IMR-90 (cell line): ENCODE data around the gene HNRNPU.

Experiments
- BHLHE40 ChIP-seq: fragments of 150-350 bp; IDR thresholded peaks from 2 replicates; pipeline ENCODE4 v1.6.1; 2016; ENCODE audit warnings: mild to moderate bottlenecking, low read depth, low read length
- CEBPB ChIP-seq: IDR thresholded peaks from 2 replicates; pipeline ENCODE4 v1.6.1; 2012; ENCODE audit warnings: low read depth, low read length, improper control_type of control experiment
- CHD1 ChIP-seq: IDR thresholded peaks from 2 replicates; pipeline ENCODE4 v1.6.1; 2012; ENCODE audit warnings: low read depth, low read length, improper control_type of control experiment
- FOS ChIP-seq: fragments of 150-350 bp; IDR thresholded peaks from 2 replicates; pipeline ENCODE4 v1.6.1; 2016; ENCODE audit warnings: low read depth, low read length
- MAFK ChIP-seq: IDR thresholded peaks from 2 replicates; pipeline ENCODE4 v1.6.1; 2012; ENCODE audit warnings: low read depth, low read length, improper control_type of control experiment
- MAZ ChIP-seq: IDR thresholded peaks from 2 replicates; pipeline ENCODE4 v1.6.1; 2012; ENCODE audit warnings: low read depth, mild to moderate bottlenecking, low read length, improper control_type of control experiment, moderate library complexity, borderline replicate concordance
- POLR2A ChIP-seq: IDR thresholded peaks from 2 replicates; pipeline ENCODE4 v1.6.1; 2012; ENCODE audit warnings: mild to moderate bottlenecking, low read depth, low read length
- RAD21 ChIP-seq: IDR thresholded peaks from 2 replicates; pipeline ENCODE4 v1.6.1; 2012; ENCODE audit warnings: low read length, improper control_type of control experiment
- TF ChIP-seq, protein P1 (sequence below): conservative IDR thresholded peaks from 2 replicates; pipeline ENCODE4 v1.5.1; 2012; ENCODE audit warnings: mild to moderate bottlenecking, low read depth, low read length, improper control_type of control experiment
- TF ChIP-seq, protein P2 (sequence below): fragments of 150-350 bp; IDR thresholded peaks from 2 replicates; pipeline ENCODE4 v1.6.1; 2017; ENCODE audit warnings: mild to moderate bottlenecking, antibody characterized with exemption, low read length, low read depth
- TF ChIP-seq, protein P3 (sequence below): fragments of 150-350 bp; IDR thresholded peaks from 2 replicates; pipeline ENCODE4 v1.6.1; 2016; ENCODE audit warnings: low read depth, mild to moderate bottlenecking, low read length, moderate library complexity, borderline replicate concordance

DNA sequence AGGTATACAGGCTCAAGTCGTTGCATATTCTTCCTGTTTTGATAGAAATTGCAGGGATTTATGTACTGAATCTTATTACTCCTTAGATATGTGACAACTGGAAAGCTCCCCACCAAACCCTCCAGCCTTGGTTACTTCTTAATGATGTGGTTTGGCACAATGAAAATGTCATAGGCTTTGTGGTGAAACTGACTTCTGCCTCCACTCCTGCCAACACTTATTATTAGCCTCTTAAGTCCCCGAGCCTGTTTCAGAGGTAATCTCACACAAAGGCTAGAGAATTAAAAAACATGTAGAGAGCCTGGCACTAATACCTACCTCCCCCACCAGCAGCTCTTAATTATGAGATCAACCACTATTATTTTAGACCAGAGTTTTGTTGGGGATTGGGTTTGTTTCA, 24.7 kb downstream of the HNRNPU start:
- TF ChIP-seq, protein P1, sequence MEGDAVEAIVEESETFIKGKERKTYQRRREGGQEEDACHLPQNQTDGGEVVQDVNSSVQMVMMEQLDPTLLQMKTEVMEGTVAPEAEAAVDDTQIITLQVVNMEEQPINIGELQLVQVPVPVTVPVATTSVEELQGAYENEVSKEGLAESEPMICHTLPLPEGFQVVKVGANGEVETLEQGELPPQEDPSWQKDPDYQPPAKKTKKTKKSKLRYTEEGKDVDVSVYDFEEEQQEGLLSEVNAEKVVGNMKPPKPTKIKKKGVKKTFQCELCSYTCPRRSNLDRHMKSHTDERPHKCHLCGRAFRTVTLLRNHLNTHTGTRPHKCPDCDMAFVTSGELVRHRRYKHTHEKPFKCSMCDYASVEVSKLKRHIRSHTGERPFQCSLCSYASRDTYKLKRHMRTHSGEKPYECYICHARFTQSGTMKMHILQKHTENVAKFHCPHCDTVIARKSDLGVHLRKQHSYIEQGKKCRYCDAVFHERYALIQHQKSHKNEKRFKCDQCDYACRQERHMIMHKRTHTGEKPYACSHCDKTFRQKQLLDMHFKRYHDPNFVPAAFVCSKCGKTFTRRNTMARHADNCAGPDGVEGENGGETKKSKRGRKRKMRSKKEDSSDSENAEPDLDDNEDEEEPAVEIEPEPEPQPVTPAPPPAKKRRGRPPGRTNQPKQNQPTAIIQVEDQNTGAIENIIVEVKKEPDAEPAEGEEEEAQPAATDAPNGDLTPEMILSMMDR: no peak
- TF ChIP-seq CEBPB (no peak), RAD21 (no peak), CHD1 (no peak), POLR2A (no peak), MAZ (no peak), FOS (no peak), MAFK (no peak), BHLHE40 (no peak)
- TF ChIP-seq, protein P2, sequence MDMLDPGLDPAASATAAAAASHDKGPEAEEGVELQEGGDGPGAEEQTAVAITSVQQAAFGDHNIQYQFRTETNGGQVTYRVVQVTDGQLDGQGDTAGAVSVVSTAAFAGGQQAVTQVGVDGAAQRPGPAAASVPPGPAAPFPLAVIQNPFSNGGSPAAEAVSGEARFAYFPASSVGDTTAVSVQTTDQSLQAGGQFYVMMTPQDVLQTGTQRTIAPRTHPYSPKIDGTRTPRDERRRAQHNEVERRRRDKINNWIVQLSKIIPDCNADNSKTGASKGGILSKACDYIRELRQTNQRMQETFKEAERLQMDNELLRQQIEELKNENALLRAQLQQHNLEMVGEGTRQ: no peak
- TF ChIP-seq, protein P3, sequence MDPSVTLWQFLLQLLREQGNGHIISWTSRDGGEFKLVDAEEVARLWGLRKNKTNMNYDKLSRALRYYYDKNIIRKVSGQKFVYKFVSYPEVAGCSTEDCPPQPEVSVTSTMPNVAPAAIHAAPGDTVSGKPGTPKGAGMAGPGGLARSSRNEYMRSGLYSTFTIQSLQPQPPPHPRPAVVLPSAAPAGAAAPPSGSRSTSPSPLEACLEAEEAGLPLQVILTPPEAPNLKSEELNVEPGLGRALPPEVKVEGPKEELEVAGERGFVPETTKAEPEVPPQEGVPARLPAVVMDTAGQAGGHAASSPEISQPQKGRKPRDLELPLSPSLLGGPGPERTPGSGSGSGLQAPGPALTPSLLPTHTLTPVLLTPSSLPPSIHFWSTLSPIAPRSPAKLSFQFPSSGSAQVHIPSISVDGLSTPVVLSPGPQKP: no peak
